ENCODE data around the gene GMEB2.
"Not testable (repeated sequence)": the region's sequence is repeated elsewhere in the genome, so short reads cannot be mapped to it uniquely, and the experiment has no call there.

GMEB2 gene

GRCh38 chr20:63636752-63637628, 10.1 kb upstream of the GMEB2 start:
- no peak for DNase-seq (ENCODE audit: low spot score)

DNA sequence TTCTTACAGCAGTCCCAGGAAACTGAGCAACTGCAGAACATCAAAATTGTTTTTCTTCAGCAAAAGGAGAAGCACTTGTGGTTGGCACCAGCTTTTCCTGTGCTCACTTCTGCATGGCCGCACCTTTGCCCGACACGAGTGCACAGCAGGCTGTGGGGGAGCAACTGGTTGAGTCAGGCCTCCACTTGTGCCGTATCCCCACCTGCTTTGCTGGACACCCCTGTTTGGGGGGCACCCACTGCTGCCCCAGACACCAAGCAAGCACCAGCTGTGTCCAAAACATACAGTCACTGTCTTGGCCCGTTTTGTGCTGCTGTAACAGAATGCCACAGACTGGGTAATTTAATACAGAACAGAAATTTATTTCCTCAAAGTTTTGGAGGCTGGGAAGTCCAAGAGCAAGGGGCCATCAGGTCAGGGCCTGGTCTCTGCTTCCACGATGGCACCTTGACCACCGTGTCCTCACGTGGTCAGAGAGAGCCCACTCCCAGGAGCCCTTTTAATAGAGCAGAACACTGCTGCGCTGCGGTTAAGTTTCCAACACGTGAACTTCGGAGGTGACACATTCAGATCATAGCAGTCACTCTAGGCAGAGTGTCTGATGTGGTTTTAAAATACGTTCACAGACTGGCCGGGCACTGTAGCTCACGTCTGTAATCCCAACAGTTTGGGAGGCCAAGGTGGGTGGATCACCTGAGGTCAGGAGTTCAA, 8.7 kb upstream of the GMEB2 start:
- peak; percentile 82 for DNase-seq (ENCODE audit: low spot score)

- no peak for DNase-seq (ENCODE audit: low spot score)
These were observed 6.8 kb upstream of the GMEB2 start for GRCh38 chr20:63633732-63634131.

DNA sequence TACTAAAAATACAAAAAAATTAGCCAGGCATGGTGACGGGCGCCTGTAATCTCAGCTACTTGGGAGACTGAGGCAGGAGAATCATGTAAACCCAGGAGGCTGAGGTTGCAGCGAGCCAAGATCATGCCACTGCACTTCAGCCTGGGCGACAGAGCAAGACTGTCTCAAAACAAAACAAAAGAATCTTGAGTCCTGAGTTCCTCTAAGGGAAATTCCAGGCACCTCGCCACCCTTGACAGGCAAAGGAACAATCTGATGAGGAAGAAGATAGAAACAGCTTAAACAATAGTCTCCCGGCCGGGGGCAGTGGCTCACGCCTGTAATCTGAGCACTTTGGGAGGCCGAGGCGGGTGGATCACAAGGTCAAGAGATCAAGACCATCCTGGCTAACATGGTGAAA, 4.5 kb upstream of the GMEB2 start:
- DNase-seq (ENCODE audit: low spot score) = not testable (repeated sequence)

- DNase-seq (ENCODE audit: low spot score) = not testable (repeated sequence)
These were observed 4.1 kb upstream of the GMEB2 start for GRCh38 chr20:63630956-63631355.

GRCh38 chr20:63628246-63628975, 1.5 kb upstream of the GMEB2 start:
- peak; percentile 66 for DNase-seq (ENCODE audit: low spot score)

DNA sequence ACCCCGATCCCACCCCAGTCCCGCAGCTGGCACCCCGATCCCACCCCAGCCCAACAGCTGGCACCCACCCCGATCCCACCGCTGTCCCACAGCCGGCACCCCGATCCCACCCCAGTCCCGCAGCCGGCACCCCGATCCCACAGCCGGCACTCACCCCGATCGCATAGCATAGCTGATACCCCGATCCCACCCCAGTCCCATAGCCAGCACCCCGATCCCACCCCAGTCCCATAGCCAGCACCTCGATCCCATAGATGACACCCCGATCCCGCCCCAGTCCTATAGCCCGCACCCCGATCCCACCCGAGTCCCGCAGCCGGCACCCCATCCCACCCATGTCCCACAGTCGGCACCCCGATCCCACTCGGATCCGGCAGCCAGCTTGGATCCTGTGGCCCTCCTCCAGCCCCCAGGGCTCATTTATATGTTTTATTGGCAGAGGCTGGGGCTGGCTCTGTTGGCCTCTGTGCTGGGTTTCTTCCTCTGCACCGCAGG, 897 bp upstream of the GMEB2 start:
- DNase-seq (ENCODE audit: low spot score) = no peak

DNA sequence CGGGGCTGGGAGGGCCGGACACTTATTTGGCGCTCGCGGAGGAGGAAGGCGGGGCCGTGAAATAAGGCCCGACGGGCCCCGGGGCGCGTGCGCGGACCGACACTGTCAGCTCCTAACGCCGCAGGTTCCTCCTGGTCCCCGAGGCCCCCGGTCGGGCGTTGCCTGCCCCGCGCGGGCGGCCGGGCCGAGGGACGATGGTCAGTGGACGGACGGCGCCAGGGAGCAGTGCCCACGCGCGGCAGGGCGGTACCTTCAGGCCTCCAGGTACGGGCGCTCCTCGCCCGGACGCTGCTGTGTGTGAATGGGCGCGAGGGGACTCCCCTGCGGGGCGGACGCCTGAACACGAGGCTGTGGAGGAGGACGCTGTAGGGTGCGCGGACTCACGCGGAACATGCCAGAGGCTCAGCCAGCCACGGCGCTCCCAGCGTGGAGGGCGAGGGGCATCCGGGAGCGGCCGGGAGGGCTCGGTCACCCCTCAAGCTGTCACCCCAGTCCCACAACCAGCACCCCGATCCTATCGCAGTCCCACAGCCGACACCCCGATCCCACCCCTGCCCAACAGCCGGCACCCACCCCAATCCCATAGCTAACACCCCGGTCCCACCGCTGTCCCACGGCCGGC, 339 bp upstream of the GMEB2 start:
- DNase-seq (ENCODE audit: low spot score) = peak; percentile 94

DNA sequence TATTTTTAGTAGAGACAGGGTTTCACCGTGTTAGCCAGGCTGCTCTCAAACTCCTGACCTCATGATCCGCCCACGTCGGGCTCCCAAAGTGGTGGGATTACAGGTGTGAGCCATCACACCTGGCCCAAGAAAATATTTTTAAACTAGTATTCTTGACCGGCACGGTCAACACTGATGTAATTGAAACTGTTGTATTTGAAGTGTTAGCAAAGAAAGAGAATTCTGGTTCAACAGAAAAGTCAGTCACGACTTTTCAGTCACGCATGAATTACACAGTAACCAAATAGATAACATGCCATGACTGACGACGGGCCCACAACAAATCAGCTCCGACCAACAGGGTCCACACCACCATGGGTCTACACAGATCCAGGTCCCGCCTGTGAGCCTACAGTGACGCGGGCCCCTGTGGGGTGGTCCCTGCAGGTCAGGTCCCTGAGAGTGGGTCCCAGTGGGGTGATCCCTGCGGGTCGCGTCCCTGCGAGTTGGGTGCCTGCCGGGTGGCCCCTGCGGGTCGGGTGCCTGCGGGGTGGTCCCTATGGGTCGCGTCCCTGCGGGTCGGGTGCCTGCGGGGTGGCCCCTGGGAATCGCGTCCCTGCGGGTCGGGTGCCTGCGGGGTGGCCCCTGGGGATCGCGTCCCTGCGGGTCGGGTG, 1.0 kb downstream of the GMEB2 start:
- DNase-seq (ENCODE audit: low spot score) = peak; percentile 7

DNA sequence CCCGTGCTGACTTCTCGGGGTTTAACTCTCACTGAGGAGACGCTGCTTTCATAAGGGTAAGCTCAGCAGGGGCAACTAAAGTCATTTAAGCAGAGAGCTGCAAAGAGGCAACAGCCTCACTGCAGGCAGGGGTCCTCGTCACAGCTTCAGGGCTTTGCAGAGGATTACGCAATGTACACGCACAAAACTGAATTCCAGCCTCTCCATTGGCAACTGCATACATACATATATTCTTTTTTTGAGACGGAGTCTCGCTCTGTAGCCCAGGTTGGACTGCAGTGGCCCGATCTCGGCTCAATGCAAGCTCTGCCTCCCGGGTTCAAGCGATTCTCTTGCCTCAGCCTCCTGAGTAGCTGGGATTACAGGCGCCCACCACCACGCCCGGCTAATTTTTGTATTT, 2.4 kb downstream of the GMEB2 start:
- DNase-seq (ENCODE audit: low spot score) = no peak

DNA sequence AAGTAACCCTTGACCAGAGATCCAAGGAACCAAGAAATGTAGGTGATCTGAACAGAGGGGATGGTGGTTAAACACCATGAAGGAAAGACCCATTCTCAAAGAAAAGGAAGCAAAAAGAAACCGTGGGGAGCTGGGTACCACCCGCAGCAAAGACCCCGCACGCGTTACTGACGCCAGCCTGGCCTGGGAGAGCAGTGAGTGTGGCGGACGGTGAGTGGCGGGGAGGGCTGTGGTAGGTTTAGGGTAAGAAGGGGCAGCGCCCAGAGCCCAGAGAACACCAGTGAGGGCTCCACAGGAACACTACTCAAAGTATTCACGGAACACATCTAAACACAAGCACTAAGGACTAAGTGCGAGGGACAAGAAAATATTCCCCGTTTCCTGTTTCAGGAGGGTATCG, 4.2 kb downstream of the GMEB2 start:
- no peak for DNase-seq (ENCODE audit: low spot score)

DNA sequence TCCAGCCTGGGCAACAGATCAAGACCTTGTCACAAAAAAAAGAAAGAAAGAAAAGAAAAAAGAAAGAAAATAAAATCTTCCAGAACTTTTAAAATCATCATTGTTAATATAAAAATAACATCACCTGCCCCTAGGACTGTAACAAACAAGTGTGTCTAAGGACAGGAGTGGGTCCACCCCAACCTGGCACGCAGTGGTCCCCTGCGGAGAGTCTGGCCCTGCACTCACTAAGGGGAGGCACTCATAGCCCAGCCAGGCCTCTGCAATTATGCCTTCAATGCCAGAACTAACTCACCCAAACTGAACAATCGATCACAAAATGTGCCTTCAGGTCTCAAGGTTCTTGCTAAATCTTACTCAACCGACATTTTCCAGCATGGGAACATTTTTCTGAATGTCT, 4.8 kb downstream of the GMEB2 start:
- DNase-seq (ENCODE audit: low spot score) = no peak

DNA sequence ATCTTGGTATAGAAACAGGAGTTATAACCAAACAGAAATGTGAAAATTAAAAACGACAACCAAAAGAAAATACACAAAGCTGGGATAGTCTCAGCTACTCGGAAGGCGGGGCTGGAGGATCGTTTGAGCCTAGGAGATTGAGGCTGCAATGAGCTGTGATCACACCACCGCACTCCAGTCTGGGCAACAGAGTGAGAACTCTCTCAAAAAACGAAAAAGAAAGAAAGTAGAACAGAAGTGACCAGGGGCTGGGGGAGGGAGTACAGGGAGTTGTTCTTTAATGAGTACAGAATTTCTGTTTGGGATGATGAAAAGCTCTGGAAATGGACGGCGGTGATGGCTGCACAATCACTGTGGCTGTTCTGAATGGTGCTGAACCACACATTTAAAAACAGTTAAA, 5.9 kb downstream of the GMEB2 start:
- no peak for DNase-seq (ENCODE audit: low spot score)

GRCh38 chr20:63619505-63619904, 7.4 kb downstream of the GMEB2 start:
- DNase-seq (ENCODE audit: low spot score) = no peak

DNA sequence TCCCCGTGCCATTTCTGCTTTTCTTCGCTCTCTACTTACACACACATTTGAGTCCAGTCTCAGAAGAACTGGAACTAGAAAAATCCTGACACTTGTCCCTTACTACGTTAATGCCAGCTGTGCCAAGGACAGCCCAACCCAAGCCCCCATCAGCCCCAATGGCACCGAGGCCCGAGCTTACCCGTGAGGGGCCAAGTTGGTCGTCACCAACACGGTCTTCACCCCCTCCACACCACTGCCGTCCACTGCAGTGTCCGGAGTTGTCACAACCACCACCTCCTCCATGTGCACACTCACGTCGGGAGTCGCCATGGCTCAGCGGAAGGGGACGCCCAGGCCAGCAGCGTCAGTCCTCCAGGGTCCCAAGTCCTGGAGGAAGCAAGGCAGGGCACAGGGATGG, 7.8 kb downstream of the GMEB2 start:
- no peak for DNase-seq (ENCODE audit: low spot score)

DNA sequence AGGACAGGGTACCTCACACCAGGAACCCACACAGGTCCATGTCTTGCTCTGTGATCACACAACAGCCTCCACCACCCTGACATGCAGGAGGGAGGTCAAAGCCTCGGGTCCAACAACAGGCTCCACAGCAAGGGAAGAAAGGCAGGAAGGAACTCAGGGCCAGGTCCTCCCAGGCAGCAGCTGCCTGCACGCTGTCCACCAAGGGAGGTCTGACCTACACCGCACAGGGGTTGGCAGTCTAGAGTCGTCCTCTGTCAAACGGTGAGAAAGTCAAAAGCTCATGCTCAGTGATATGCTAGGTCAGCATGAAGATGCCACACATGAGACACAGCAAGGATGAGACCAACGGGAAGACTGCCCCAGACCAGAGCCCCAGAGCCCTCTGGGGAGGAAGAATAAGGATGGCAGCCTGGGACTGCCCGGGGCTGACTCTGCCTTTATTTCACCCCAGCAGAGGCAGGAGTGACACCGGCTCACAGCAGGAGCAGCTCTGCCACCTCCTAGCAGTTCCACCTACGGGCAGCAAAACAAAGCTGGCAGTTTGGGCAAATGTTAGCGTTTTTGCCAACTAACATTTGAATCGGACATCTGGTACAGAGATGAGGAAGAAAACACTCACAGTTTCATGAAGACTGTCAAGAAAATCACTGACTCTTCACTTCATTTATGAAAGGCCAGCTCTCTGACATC, 8.5 kb downstream of the GMEB2 start:
- DNase-seq (ENCODE audit: low spot score) = no peak

DNA sequence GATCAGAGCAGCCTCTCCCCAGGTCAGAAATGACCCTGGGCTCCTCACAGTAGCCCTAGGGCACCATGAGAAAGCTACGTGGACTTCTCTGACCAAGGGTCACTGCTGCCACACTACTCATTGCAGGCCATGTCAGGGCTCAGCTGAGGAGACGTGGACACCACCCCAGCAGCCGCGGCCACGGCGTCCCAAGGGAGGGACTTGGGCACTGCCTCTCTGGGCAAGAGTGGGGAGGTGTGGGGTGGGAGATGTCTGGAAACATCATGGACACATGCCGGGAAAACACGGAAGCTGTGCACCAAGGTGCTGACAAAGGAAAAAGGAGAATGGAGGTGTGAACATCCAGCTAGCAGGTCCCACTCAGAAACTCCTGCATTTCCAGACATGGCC, 9.0 kb downstream of the GMEB2 start:
- DNase-seq (ENCODE audit: low spot score) = no peak

- no peak for DNase-seq (ENCODE audit: low spot score)
These were observed 9.6 kb downstream of the GMEB2 start for GRCh38 chr20:63617092-63617875.

- DNase-seq (ENCODE audit: low spot score) = not testable (repeated sequence)
These were observed 12.9 kb downstream of the GMEB2 start for GRCh38 chr20:63613863-63614594.

Measured in CD4-positive, alpha-beta T cell treated with Interleukin-15 for 4 hours (primary cell).